Esophagus muscularis mucosa (tissue), 4 donors: ENCODE results near the gene KIF26B.

Experiments
- EP300 ChIP-seq: sonication (generic); formaldehyde crosslinking; IDR thresholded peaks from one replicate; pipeline ENCODE4 v1.6.1; 2017; ENCODE audit warnings: antibody characterized with exemption
- POLR2A ChIP-seq: fragments of 450-650 bp; IDR thresholded peaks from one replicate; pipeline ENCODE4 v1.6.1; 2017; ENCODE audit warnings: antibody characterized with exemption, moderate library complexity, mild to moderate bottlenecking, low read depth
- POLR2AphosphoS5 ChIP-seq, 2 donors: sonication (generic); formaldehyde crosslinking; IDR thresholded peaks; one replicate each; pipeline ENCODE4 v1.6.1; 2017; ENCODE audit warnings: antibody characterized with exemption in 2 of 2
- TF ChIP-seq, protein P1 (sequence below), 3 experiments: fragments of 200-600 bp in 2 of 3; fragments of 450-650 bp in 1 of 3; sonication (generic) in 2 of 3; IDR thresholded peaks; one replicate each; pipeline ENCODE4 v1.5.1; 2017 to 2019; ENCODE audit warnings: antibody characterized with exemption in 3 of 3, mild to moderate bottlenecking in 2 of 3, moderate library complexity in 1 of 3

DNA sequence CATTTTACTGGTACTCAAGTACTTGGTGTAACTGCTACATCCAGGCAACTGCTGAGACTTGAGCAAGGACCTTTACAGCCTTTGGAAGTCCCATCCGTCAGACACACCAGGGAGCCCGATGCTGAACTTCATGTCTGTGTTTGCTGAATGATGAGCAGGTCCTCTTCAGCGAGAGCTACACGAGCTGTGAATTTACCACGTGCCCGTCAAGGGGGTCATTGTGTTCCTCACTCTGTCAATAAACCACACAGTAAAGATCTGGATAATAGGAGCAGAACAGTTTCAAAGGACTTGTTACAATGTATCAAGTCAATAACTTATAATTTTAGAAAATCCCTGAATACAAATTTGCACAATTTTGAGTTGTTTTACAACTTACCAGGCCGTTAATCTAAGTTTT, 427.2 kb downstream of the KIF26B start:
- TF ChIP-seq POLR2AphosphoS5 (IDR thresholded peaks at IDR 0.05) (no peak), EP300 (no peak), POLR2A (no peak)
- TF ChIP-seq, protein P1, sequence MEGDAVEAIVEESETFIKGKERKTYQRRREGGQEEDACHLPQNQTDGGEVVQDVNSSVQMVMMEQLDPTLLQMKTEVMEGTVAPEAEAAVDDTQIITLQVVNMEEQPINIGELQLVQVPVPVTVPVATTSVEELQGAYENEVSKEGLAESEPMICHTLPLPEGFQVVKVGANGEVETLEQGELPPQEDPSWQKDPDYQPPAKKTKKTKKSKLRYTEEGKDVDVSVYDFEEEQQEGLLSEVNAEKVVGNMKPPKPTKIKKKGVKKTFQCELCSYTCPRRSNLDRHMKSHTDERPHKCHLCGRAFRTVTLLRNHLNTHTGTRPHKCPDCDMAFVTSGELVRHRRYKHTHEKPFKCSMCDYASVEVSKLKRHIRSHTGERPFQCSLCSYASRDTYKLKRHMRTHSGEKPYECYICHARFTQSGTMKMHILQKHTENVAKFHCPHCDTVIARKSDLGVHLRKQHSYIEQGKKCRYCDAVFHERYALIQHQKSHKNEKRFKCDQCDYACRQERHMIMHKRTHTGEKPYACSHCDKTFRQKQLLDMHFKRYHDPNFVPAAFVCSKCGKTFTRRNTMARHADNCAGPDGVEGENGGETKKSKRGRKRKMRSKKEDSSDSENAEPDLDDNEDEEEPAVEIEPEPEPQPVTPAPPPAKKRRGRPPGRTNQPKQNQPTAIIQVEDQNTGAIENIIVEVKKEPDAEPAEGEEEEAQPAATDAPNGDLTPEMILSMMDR (IDR thresholded peaks at IDR 0.05): no peak
